LoVo (cell line): Measurements from ENCODE around the gene SLAMF8.
A peak's percentile ranks its signal among the peaks of the same experiment; 100 is the strongest.

Experiments
- DNase-seq: peaks from one replicate; pipeline ENCODE4 v3.0.0-alpha.2; 2016; ENCODE audit warnings: low spot score

The SLAMF8 gene

GRCh38 chr1:159873530-159874143 lies 47.0 kb downstream of the SLAMF8 start:
- no peak for DNase-seq

- DNase-seq = no peak
Observed at GRCh38 chr1:159877695-159878444, 51.2 kb downstream of the SLAMF8 start.

DNA sequence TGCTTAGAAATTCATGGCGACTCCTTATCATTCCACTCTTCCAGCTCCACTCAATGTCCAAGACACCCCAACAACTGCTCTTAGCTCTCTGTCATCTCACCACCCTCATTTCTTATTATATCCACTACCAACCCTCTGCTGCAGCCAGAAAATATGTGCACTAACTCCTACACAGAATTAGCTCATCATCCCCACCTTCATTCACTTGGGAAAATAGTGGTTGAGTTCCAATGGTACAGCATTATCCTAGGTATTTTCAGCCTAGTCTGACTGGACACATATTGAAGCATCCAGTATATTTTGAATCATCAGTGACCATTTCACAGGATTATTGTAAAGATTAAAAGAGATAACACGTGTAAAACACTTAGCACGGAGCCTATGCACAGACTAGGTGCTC lies 52.5 kb downstream of the SLAMF8 start:
- DNase-seq = no peak

GRCh38 chr1:159879977-159880376 lies 53.3 kb downstream of the SLAMF8 start:
- DNase-seq = no peak

- no peak for DNase-seq
Observed at GRCh38 chr1:159880430-159880829, 53.8 kb downstream of the SLAMF8 start.

DNA sequence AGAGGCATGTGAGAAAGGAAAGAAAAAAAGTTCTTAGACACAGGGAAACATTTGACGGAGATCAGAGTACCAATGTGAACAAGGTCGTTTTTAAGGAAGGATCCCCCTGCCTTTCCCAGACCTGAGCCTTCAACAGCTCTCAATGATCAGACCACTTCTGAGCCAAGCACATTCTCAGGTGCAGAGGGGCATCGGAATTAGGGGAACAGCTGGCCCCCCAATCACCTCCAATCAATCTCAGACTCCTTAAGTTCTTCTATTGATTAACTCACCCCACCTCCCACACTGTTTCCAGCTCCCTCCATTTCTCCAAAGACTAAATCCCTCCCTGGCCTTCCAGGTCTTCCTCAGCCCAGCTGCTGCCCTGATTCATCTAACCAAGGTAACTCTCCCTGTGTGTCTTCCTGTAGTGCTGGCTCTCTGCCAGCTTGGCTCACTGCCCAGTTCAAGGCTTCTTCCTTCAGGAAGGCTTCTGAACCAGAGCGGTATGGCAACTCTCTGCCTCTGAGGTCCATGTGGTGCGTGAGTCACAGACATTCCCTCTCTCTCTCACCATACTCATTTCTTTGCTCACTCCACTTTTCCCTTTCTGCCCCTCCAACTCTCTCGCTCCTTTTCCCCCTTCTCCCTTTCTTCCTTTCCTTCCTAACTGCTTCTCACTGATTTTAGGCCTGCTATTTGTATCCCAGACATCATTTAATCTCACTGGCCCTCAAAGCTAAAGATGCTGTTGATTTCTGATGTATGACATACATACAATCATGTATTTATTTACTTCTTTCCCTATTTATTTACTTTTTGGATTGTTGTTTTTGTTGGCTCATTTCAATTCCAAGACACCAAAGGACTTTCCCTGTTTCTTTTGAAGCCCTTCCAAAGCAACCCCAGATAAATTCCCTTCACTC lies 55.2 kb downstream of the SLAMF8 start:
- peak; percentile 98 for DNase-seq

GRCh38 chr1:159882527-159882862 lies 55.8 kb downstream of the SLAMF8 start:
- DNase-seq = peak; percentile 57

GRCh38 chr1:159883134-159883533 lies 56.5 kb downstream of the SLAMF8 start:
- DNase-seq = no peak

GRCh38 chr1:159884296-159884695 lies 57.6 kb downstream of the SLAMF8 start:
- DNase-seq = no peak
